ENCODE measurements around the gene ZMYM4.
A peak's percentile ranks its signal among the peaks of the same experiment; 100 is the strongest.
"Not testable (repeated sequence)": the region's sequence is repeated elsewhere in the genome, so short reads cannot be mapped to it uniquely, and the experiment has no call there.

Gene ZMYM4

DNA sequence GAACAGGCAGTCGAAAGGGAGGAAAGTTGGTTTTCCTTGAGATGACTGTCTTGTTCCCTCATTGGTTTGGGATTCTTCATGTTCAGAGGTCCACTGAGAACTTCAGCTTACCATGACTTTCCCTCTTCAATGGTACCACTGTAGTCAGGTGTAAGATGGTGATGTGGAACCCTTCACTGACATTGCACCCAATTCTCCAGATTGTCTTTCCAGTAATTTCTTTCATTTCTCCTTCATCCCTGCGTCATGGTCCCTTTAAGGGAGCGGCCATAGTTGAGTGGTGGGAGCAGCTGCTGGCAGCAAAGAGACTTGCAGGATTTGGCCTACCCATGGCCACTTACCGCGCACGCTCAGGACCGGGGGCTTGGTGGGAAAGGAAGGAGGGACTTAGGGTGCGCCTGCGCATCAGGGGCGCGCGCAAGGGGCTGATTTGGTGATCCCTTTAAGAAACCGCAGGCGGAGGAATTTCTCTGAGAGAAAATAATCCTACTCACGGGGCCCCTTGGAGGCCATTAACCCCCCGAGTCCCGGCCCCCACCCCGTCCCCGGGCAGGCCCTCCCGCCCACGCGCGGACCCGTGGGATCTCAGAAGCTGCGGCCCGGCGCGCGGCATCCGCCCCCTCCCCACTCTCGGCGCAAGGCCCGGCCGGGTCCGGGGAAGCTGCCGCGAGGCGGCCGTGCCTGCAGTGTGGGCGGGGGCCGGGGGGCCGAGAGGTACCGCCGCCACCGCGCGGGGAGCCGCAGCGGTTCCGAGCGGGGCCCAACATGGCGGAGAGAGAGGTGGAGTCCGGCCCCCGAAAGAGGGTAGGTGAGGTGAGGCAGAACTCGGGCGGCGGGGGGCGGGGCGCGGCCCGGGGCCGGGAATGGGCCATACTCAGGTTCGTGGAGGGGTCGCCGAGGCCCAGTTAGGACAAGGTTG is at the start of gene ZMYM4:
TSS of gene ZMYM4 (plus strand) at position 428 of the 919 bp plus-strand sequence. CDS start at position 766, 338 bp downstream.
- peak; percentile 69 to 70 for DNase-seq (ENCODE audit: low read depth in 2 of 2)

DNA sequence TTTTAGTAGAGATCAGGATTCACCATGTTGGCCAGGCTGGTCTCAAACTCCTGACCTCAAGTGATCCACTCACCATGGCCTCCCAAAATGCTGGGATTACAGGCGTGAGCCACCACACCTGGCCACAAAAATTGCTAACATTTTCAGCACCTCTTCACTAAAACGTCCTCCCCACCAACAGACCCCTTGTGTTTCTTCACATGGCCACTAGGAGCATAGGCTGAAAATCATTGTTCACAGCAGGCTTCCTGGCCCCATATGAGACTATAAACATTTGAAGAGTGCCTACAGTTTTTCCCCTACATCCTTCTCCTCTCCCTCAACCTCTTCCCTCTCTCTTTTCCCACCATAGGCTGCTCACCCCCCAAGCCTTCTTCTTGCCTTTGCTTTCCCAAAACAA is 47.5 kb upstream of the ZMYM4 start:
- DNase-seq (ENCODE audit: low read depth in 2 of 2): no peak

GRCh38 chr1:35222322-35223083 is 46.0 kb upstream of the ZMYM4 start:
- no peak for DNase-seq (ENCODE audit: low read depth in 2 of 2)

DNA sequence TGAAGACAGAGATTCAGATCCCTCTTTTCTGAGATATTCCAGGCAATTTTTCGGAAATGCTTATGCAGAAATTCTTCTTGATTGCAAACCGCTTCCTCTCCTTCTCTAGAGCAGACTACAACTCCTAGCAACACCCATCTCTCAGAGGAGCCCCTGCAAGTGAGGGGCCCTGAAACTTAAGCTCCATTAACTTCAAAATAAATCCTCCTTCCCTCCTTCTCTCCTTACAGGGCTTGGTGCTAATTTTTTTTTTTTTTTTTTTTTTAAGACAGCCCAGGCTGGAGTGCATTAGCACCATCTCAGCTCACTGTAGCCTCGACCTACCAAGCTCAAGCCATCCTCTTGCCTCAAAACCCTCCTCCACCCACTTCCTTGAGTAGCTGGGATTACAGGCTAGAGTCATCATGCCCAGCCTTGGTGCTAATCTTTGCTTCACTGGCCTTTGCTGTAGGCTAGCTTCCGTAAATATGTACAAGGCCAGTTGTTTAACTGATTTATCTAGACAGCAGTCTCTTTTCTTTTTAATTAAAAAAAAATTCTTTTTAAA is 45.4 kb upstream of the ZMYM4 start:
- DNase-seq (ENCODE audit: low read depth in 2 of 2): no peak

DNA sequence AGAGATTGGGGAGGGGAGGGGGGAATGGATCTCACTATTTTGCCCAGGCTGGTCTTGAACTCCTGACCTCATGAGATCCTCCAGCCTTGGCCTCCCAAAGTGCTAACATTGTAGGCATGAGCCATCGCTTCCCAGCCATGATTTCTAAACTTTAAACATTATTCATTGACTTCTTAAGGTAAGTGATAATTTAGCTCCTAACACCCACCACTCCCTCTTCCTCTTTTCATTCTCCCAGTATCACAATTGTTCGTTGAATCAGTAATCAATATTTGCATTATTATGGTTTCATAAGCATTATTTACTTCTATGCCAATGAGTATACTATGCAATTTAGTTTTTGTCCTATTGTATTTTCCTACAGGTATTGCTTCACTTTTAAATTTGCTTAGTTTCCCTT is 42.0 kb upstream of the ZMYM4 start:
- DNase-seq (ENCODE audit: low read depth in 2 of 2): no peak

- no peak for DNase-seq (ENCODE audit: low read depth in 2 of 2)
Observed at GRCh38 chr1:35229587-35230360, 38.7 kb upstream of the ZMYM4 start.

DNA sequence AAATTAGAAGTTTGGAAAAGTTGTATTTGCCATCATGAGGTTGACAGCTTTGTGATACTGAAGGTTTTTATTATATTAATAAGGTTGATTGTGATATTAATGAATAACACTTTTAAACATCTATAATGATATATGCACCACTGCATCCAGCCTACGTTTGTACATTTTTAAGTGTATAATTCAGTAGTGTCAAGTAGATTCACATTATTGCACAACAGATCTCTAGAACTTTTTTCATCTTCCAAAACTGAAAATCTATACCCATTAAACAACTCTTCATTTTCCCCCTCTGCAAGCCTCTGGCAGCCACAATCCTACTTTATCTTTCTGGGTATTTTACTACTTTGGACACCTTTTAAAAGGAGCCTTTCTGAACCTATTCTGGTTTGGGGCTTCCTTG is 37.2 kb upstream of the ZMYM4 start:
- DNase-seq (ENCODE audit: low read depth in 2 of 2): no peak

DNA sequence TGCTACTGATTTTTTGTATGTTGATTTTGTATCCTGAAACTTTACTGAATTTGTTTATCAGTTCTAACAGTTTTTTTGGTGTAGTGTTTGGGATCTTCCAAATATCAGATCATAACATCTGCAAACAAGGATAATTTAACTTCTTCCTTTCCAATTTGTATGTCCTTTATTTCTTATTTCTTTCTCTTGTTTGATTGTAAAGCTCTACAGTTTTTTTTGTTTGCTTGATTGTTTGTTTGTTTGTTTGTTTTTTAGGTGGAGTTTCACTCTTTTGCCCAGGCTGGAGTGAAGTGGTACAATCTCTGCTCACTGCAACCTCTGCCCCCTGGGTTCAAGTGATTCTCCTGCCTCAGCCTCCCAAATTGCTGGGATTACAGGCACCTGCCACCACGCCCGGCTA is 31.7 kb upstream of the ZMYM4 start:
- DNase-seq (ENCODE audit: low read depth in 2 of 2): not testable (repeated sequence)

GRCh38 chr1:35243691-35244090 is 24.8 kb upstream of the ZMYM4 start:
- no peak for DNase-seq (ENCODE audit: low read depth in 2 of 2)

DNA sequence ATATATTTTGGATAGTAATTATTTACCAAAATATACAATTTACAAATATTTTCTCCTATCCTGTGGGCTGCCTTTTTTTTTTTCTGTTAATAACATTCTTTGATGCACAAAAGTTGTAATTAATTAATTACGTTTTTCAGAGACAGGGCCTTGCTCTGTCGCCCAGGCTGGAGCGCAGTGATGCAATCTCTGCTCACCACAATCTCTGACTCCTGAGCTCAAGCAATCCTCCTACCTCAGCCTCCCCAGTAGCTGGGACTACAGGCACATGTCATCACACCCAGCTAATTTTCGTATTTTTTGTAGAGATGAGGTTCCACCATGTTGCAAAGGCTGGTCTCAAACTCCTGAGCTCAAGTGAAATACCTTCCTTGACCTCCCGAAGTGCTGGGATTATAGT is 21.3 kb upstream of the ZMYM4 start:
- DNase-seq (ENCODE audit: low read depth in 2 of 2): no peak

GRCh38 chr1:35253941-35254340 is 14.6 kb upstream of the ZMYM4 start:
- DNase-seq (ENCODE audit: low read depth in 2 of 2): no peak

DNA sequence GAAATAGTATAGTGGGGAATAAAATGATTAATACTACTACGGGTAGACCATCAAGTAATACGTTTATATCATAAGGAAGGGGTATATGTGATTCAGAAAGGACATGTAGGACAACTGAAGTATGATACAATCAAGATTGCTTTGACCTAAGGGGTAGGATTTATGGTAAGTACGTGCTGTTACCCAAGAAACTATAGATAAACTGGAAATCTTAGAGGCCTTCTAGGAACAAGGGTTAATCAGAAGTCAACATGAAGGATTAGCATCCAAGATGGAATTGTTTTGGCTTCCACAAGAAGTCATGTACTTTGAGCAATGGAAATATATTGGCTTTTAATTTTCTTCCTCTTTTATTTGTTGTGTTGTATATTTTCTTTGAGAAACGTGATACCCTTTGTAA is 13.2 kb upstream of the ZMYM4 start:
- no peak for DNase-seq (ENCODE audit: low read depth in 2 of 2)

GRCh38 chr1:35259561-35259960 is 8.9 kb upstream of the ZMYM4 start:
- DNase-seq (ENCODE audit: low read depth in 2 of 2): no peak

GRCh38 chr1:35261412-35262120 is 6.9 kb upstream of the ZMYM4 start:
- no peak for DNase-seq (ENCODE audit: low read depth in 2 of 2)

- DNase-seq (ENCODE audit: low read depth in 2 of 2): no peak
Observed at GRCh38 chr1:35264035-35264434, 4.5 kb upstream of the ZMYM4 start.

GRCh38 chr1:35264871-35265270 is 3.6 kb upstream of the ZMYM4 start:
- DNase-seq (ENCODE audit: low read depth in 2 of 2): no peak

DNA sequence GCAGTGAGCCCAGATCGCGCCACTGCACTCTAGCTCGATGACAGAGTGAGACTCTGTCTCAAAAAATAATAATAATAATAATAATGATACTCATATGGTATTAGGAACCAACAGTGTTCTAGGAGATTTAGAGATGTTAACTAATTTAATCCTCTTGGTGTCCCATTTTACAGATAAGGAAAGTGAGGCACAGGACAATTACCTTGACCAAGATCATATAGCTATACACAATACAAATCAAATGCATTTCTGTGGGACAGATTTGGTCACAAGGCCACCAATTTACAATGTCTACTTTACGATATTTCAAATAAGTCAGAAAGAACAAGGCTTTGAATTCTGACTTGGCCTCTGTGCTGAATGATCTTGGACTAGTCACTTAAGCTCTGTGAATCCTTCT is 2.2 kb upstream of the ZMYM4 start:
- DNase-seq (ENCODE audit: low read depth in 2 of 2): no peak

GRCh38 chr1:35269201-35269988 is 886 bp downstream of the ZMYM4 start:
- no peak for DNase-seq (ENCODE audit: low read depth in 2 of 2)

GRCh38 chr1:35269989-35270289 is 1.4 kb downstream of the ZMYM4 start:
- no peak for DNase-seq (ENCODE audit: low read depth in 2 of 2)

DNA sequence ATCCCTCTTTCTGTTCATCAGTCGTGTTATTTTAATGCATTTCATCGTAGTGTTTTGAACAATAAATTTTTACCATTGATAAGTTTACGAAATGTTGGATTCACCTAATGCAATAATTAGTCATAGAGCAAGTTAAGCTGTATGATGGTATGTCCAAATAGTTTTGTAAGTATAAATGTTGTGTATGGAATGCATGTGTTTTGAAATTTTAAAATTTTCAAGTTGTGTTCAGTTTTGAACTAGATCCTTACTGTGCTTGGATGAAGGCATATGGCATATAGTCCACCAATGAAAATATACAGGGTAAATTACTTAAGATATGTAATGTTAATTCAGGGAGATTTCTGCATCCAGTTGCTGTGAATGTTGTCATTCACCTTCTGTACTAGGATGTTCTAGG is 2.3 kb downstream of the ZMYM4 start:
- DNase-seq (ENCODE audit: low read depth in 2 of 2): no peak

DNA sequence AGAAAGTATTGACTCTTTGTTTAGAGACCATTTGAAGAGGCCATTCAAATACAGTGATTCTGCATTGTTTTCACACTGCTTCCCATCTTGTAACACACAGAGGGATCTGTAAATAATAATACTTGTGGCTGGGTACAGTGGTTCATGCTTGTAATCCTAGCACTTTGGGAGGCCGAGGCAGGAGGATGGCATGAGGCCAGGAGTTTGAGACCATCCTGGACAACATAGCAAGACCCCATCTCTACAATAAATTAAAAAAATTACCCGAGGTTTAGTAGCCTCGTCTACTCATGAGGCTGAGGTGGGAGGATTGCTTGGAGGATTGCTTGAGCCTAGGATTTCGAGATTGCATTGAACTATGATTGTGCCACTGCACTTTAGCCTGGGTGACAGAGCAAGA is 5.7 kb downstream of the ZMYM4 start:
- DNase-seq (ENCODE audit: low read depth in 2 of 2): no peak

All from stimulated activated CD8-positive, alpha-beta memory T cell treated with anti-CD3 and anti-CD28 coated beads, Interleukin-7, amount 100 ng/mL, for 1 hour (primary cell).